HG03095 (cell line): ENCODE results near the gene PDE5A.

ENCODE experiments used
- ATAC-seq: cut with Tn5 transposase; IDR thresholded peaks from one replicate; pipeline ENCODE4 v1.9.1; 2021; ENCODE audit warnings: moderate library complexity; ENCODE audit not compliant: unreplicated experiment

Gene PDE5A

GRCh38 chr4:119525005-119525749 lies 103.4 kb downstream of the PDE5A start:
- ATAC-seq = no peak

DNA sequence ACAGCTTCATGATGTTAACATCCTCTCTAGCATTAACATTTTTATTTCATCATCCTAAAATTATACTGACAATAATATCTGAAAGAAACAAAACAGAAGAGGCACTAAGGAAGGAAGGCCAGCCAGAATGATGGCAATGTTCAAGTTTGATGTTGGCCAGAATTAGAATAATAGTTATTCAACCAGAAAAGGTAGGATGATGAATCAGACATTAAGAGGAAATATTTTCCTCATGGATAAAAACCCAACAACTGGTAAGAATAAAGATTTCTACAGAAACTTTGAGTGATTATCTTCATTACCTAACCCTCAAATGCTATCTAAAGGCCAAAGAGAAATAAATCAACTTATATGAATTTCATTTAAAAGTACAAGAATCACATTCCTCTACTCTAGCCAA lies 105.2 kb downstream of the PDE5A start:
- ATAC-seq = no peak

- ATAC-seq = no peak
Observed at GRCh38 chr4:119521268-119521667, 107.3 kb downstream of the PDE5A start.

DNA sequence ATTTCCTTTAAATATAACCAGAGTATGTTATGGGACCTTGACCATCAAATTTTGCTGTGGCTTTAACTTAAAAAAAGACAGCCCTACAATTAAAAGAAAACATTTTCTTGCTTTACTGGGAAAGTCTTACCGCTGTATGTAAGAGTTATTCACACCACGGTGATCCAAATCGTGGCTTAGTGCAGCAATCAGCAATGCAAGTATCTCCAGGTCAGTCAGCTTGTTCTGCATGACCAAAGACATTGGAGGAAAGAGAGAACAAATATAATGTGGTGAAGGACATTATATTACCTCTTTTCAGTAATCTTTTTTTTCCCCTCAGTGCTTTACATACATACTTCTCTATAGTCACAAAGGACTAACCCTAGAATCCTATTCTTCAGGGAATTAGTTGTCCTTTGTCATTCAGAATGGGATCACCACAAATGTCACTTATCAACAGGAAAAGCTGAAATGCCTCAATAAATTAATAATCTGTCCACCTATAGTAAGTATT lies 109.6 kb downstream of the PDE5A start:
- ATAC-seq = no peak

DNA sequence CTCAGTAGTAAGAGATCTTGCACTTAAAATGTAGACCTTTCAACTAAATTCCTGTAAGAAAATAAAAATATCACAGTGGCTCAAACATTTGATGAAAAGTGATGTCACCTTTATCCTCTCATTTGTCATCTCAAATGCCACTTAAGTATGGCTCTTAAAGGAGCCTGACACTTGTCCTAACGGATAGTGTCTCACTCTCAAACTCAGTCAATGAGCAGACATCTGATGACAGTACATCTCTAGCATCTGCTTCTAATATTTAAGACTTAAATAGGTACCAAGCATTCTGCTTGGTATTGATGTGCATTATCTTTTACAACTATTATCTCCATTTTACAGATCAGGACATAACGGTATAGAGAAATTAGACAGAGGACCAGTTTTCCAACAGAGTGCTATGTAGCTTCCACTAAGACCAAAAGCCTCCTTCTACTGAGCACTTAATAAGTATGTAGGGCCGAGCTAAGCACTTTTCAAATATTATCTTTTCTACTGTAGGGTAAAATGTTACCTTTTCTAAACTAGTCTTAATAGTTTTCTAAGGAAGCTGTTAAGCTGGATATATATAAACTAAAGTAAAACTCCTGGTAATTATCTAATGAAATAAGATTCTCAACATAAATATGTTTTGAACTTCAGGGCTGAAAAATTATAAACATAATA lies 110.2 kb downstream of the PDE5A start:
- no peak for ATAC-seq

DNA sequence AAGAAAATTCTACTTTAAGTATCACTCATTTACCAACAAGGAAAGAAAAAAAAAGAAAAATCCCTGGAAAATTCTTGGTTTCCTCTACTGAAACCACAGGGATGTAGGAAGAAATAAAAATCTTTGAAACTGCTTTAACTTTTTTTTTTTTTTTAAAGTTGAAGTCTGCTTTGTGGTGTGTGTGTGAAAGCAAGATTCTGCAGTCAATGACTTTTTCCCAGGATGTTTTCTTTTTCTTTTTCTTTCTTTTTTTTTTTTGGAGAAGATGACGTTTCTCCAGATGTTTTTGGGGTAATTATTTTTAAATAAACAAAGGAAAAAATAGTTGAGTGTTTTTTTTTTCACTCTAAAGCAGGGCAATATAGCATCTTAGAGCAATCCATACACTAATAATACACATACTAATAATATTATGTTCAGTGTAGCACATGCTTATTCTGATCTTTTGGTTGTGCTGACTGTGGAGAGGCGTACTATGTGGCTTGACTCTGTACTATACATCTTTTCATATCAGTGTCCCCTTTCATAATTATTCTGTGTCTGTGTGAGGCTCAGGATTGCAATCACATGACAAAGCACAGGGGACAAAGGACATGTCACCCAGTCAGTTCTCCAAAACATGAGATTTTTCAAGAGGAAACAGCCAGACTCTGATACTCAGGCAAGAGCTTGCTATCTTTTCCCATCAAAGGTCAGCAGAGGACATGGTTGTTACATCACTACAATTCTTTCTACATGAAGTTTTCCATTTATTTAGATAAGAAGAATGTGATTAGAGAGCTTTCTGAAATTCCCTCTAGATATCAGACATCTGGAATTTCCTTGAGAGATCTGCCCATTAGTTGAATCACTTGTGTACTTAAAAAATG lies 111.0 kb downstream of the PDE5A start:
- no peak for ATAC-seq

GRCh38 chr4:119512398-119512797 lies 116.2 kb downstream of the PDE5A start:
- ATAC-seq = no peak

- no peak for ATAC-seq
Observed at GRCh38 chr4:119510395-119511149, 118.0 kb downstream of the PDE5A start.

- no peak for ATAC-seq
Observed at GRCh38 chr4:119508281-119508680, 120.3 kb downstream of the PDE5A start.

GRCh38 chr4:119506806-119507205 lies 121.8 kb downstream of the PDE5A start:
- no peak for ATAC-seq

- ATAC-seq = no peak
Observed at GRCh38 chr4:119504616-119505015, 124.0 kb downstream of the PDE5A start.

DNA sequence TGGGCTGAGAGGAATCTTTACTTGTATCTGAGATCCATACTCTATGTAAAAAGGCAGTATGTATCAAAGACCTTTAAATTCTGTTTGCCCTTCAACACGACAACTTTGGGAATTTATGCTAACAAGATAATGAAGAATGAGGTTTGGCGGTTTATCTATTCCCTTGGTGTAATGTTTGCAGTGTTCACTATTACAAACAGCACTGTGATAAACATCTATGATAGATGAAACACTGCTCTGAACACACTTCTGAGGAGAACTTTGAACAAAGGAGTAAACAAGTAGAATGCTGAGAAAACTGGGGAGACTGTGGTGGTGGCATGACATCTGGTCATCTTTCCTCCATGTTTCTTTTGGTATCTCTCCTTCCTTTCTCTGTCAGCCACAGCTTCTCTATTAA lies 126.9 kb downstream of the PDE5A start:
- ATAC-seq = no peak

- ATAC-seq = no peak
Observed at GRCh38 chr4:119498527-119498926, 130.1 kb downstream of the PDE5A start.

DNA sequence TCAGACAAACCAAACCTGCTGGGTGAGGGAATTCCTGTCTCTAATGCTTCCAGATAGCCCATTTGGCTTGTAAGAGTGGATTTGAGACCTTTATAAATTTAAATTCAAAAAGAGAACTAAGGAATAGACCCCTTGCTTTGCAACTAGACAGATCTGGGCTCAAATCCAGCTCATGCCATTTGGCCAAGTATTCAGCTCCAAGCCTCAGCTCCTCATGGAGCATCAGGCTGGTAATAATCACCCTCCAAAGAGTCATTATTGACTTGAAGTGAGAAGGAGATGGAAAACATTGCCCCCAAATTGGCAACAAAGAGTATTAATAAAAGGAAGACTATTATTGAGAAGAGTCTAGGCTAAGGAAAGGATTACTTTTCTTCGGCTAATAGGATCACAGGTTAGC lies 134.7 kb downstream of the PDE5A start:
- ATAC-seq = no peak

DNA sequence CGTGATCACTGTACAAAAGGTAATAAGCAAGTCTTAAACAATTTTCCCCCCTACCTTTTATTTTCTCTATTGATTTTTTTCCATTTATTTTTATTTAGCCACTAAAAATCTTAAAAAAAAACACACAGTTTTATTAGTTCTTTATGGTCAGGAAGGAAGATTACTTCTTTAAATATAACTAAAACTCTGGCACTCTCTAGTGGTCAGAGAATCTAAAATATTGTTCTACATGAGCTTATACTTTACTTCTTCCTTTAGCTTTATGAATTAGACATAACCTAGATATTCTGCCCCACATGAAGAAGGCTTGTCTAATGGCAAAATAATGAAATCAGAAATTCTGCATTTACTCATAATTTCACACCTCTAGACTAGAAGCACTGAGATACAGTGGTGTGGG lies 135.2 kb downstream of the PDE5A start:
- ATAC-seq = no peak

GRCh38 chr4:119490335-119490734 lies 138.3 kb downstream of the PDE5A start:
- ATAC-seq = no peak

DNA sequence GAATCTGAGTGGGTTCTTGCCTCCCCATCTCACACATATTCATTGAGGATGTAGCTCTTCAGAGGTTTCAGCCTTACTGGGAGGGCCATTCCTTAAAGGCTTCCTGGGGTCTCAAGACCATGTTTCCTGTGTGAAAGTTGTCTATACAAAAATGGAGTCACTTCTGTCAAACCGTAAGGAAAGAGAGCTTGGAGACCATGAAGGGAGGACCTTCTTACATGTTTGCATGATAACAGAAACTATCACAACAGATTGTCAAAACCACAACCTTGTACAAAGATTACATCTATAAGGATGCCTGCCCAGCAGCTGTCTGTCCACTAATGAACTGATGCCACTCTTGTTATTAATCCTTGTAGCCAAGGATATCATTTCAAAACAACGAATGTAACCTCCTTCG lies 139.3 kb downstream of the PDE5A start:
- no peak for ATAC-seq

- no peak for ATAC-seq
Observed at GRCh38 chr4:119480331-119480730, 148.3 kb downstream of the PDE5A start.

DNA sequence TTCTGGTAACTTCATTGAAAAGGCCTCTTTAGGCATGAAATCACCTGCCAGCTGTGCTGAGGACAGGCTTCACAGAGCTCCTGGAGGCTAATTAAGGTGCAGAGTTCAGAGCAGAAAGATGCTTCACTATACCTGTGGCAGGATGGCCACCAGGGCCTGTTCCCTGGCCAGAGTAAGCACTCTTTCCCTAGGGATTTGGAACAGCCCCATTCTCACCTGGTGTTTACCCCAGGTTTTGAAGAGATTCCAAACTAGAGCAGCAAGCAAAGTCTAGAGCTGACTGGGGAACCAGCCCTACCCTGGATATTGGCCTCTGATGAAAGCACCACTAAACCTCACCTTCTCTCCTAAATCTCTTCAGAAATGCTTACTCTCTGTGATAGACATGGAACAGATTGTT lies 148.8 kb downstream of the PDE5A start:
- no peak for ATAC-seq

GRCh38 chr4:119479180-119479808 lies 149.3 kb downstream of the PDE5A start:
- ATAC-seq = no peak
